CD4-positive, alpha-beta T cell treated with Interleukin-15 for 4 hours (primary cell): ENCODE measurements around the gene ODF2.
"Not testable (repeated sequence)": the region's sequence is repeated elsewhere in the genome, so short reads cannot be mapped to it uniquely, and the experiment has no call there.

ENCODE experiments used
- DNase-seq: peaks from one replicate; pipeline ENCODE4 v3.0.0-alpha.2; 2020; ENCODE audit warnings: low spot score

ODF2 gene

DNA sequence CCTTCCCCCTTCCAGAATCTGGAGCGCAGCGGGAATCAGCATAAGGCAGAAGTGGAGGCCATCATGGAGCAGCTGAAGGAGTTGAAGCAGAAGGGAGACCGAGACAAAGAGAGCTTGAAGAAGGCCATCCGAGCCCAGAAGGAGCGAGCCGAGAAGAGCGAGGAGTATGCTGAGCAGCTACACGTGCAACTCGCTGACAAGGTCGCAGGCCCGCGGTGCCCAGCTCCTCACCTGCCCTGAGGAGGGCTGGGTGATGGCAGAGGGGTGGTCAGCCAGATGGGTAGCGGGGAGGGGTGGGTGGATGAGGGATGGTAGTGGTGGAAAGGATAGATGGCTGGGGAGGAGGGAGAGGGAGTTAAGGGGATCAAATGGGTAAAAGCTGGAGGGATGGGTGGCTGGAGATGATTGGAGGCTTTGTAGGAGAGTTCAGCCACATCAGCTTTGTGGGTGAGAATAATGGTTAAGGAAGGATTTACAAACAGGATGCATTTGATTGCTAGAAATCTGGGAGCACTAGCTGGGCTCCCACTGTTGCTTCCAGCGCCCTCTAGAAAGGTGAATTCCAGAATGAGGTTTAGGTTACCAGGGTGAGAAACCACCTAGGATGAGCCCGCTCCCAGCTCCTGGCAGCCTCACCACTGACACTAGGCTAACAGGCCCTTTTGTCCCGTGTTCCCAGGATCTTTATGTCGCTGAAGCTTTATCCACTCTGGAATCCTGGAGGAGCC is 29.0 kb downstream of the ODF2 start:
- no peak for DNase-seq

DNA sequence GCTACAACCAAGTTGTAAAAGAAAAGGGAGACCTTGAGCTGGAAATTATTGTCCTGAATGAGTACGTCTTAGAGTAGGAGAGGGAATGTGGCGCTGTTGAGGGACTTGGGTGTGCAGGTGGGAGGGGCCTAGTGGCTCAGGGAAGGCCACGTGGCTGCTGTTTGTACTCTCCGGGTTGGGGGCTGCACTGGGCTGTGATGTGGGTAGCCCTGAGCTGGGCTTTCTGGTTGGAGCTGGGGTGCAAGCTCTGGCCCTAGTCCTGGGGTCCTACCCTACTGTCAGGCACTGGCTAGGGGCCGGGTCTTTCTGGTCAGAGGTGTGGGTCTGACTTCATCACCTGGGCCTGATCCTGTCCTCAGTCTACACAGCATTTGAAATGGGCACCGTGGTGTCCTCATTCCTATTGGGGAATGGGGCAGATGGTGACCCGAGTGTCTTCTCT is 29.6 kb downstream of the ODF2 start:
- DNase-seq: no peak

DNA sequence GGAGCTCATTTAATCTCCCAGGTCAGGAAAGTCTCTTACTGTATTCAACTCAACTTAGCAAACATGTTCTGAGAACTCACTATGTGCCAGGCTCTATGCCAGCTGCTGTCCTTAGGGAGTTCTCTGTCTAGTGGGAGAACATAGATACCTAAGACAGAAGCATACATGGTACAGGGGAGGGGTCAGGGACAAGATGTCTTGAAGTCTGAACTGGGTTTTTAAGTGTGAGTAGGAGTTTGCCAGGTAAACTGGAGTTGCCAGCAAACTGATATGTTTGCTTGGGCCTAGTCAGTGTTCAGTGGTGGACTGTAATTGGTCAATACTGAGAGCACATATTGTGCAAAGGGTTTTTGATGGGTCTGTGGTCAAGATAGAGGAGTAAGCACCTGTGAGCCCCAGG is 30.4 kb downstream of the ODF2 start:
- DNase-seq: no peak

DNA sequence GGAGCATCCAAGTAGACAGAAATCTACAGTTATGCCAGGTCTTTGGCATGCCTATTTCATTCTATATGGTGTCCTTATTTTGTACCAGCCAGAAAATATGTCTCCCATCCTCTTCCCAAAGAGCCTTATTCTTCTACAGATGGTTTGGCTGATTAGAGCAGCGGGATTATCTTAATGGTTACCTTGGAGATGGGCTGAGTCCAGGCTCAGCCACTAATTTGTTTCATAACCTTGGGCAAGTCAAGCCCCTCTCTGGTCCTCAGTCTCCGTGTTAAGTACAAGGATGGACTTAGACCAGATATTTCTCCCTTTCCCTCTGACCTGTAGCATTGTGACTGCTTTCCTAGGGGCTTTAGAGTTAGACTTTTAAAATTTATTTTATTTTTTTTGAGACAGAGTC is 37.6 kb downstream of the ODF2 start:
- no peak for DNase-seq

DNA sequence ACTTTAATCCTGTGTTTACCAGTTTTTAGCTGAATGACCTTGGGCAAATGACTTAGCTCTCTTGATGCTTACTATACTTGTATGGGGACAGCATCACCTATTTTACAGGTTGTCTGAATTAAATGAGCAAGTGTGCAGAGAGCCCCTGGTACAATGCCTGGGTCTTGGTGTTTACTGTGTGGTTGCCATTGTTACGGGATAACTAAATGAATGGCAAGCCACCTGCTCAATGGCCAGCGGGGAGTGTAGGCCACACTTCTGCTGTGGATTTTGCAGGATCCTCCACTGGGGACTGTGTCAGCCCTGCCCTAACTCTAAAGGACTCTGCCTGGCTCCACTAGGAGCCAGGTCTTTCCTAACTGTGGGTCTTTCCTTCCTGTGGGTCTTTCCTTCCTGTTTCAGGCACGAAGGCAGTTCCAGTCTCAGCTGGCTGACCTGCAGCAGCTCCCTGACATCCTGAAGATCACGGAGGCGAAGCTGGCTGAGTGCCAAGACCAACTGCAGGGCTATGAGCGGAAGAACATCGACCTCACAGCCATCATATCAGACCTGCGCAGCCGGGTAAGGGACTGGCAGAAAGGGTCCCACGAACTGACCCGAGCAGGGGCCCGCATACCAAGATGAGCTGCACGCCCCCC is 38.4 kb downstream of the ODF2 start:
- DNase-seq: no peak

DNA sequence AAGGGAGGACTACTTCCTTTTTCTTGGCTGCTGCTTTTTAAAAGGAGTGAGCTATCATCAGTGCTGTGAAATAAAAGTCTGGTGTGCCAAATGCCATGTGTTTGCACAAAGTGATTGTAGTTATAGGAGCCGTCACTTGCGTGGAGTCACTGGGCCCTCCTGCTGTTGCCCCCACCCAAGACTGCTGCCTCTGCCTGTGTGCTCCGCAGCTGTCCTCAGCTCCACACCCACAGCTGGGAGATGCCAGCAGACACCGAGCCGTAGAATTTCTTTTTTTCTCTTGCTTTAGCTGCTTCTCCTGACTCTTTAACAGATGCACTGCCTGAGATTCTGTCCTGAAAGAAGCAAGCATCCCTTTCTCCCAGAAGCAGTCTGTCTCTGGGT is 38.9 kb downstream of the ODF2 start:
- DNase-seq: no peak

DNA sequence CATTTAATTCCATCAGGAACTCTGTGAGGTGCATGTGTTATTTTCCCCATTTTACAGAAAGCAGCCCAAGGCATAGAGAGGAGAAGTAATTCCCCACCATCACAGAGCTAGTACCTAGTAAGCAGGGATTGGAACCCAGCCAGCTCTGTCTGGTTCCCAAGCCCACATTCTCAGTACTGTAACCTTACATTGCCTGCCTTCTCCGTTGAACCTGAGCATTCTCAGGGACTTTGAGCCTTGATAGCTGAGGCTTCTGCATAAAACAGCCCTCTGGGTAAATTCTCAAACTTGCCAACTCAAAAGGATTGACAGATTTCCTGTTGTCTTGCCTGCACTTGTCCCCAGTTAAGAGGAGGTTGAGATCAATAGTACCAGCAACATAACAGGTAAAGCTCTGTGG is 39.5 kb downstream of the ODF2 start:
- no peak for DNase-seq

DNA sequence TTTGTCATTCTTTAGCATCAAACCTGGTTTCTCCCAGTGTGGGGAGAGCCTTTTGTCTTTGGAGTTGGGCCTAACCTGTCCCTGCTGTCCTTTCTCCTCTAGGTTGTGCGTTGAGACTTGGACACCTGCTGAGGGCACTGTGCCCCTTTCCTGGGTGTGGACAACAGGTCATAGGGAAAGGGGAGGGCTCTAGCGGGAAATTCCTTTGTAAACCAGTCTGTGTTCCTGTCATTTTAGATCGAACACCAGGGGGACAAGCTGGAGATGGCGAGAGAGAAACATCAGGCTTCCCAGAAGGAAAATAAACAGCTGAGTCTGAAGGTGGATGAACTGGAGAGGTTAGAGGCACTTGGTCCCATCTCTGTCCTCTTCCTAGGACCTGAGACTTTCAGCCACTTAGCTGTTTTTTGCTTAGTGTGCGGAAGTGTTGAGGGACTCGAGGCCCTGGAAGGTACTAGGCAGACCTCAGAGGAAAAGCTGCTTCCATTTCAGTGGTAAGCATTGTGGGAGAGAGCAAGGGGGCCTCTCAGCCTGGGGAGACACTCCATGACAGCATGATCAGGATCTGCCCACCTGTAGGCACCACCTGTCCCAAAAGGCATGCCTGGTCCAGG is 40.1 kb downstream of the ODF2 start:
- DNase-seq: no peak

DNA sequence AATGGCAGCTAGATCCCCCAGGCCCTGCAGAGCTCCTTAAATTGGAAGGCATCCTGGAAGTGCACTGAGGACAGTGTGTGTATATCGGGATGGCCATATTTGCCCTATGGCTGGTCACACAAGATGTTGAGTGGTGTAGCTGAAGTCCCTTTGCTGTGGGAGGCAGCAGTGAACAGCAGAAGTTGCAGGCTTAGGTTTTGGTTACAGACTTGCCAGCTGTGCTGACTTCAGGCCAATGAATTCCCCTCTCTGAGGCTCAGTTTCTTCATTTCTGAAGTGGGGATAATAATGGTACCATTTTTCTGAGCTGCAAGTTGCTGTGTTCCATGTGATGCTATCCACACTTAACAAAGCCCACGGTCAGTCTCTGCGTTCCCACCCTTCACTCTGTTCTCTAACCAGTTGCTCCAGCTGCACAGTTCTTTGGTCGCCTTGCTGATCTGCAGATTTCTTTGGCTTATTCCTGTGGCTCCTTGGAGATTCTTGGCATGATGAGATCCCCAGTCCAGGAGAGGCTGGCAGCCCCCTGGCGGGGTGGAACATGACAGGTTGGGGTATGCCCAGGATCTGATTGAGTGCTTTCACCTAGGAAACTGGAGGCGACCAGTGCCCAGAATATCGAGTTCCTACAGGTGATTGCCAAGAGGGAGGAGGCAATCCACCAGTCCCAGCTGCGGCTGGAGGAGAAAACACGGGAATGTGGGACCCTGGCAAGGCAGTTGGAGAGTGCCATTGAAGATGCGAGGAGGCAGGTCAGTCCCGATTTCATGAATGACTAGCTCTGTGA is 42.2 kb downstream of the ODF2 start:
- DNase-seq: no peak

DNA sequence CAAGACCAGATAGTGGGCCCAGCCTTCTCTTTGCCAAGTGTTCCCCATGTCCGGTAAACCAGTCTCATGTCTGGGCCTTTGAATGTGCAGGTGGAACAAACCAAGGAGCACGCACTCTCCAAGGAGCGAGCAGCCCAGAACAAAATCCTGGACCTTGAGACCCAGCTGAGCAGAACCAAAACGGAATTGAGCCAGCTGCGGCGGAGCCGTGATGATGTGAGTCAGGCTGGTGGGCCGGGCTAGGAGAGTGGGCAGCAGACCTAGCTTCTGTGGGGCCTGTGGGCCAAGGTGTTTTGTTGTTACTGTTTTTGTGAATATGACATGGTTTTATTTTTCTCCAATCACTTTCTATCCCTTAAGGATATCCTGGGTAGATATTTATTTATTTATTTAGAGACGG is 43.1 kb downstream of the ODF2 start:
- DNase-seq: no peak

DNA sequence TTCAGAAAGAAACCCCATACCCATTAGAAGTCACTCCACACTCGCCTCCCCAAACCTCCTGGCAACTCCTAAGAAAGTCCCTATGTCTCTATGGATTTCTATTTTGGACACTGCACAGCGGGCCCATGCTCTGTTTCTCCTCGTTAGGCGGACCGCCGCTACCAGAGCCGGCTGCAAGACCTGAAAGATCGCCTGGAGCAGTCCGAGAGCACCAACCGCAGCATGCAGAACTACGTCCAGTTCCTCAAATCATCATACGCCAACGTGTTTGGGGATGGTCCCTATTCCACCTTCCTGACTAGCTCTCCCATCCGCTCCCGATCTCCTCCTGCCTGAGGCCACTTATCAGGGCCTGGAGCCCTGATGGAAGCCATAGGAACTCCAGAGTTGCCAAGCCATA is 44.1 kb downstream of the ODF2 start:
- no peak for DNase-seq

DNA sequence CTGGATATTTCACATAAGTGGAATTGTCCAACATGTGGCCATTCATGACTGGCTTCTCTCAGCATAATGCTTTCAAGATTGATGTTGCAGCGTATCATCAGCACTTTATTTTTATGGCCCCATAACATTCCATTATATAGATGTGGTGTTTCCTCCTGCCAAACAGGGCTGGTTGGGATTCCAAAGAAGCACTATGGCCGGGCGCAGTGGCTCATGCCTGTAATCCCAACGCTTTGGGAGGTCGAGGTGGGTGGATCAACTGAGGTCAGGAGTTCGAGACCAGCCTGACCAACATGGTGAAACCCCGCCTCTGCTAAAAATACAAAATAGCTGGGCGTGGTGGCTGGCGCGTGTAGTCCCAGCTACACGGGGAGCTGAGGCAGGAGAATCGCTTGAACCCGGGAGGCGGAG is 47.6 kb downstream of the ODF2 start:
- DNase-seq: not testable (repeated sequence)

DNA sequence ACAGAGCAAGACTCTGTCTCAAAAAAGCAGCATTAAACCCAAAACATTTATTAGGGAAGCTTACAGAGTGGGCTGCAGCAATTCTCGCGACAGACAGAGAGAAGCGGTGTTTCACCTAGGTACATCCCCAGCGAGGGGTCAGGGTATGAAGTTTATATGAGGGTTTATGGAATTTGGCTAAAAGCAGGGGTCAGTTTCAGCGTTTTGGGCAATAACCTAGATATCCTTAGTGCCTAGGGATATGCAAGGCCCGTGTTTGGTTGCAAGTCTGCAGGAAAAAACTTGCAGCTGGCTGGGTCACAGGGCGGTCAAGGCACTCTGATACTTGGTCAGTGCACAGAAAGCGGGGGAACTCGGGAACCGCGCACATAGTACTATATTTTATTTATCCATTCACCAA is 48.1 kb downstream of the ODF2 start:
- no peak for DNase-seq

DNA sequence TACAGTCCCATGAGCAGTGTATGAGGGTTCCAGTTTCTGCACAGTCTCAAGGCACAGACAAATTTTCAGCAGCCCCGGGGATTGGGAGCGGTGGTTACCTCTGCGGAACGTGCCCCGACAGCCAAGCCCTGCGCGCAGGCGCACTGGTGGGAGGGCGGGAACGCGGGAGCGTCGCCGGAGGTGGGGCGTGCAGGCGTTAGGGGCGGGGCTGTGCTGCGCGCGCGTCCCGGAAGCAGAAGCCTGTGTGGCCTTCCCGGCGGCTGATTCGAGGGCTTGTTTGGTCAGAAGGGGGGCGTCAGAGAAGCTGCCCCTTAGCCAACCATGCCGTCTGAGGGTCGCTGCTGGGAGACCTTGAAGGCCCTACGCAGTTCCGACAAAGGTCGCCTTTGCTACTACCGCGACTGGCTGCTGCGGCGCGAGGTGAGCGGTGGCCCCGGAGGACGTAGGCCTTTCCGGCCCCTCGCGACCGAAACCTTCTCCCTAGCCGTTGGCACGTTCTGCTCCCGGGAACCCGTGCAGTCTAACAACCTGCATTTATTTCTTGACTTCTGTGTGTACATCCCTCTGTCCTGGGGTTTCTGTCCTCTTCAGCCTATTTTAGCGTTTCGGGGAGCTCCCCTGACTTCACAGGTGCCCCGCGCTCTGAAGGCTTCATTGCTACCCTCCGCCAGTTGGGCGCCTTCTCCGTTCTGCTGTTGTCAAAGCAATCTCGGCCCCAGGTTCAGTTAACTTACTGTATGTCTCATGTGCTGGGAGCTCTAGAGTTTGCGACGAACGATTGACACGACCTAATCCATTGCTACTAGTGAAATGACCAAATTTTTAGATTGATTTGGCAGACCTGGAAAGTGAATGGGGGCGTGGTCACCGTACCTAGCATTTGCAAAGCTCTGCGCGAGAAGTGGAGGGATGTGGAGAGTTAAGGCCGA is 48.9 kb downstream of the ODF2 start, which contains the start of gene GLE1:
Gene GLE1, plus strand, starts transcription at position 235 of the 929 bp plus-strand sequence. Its CDS starts 87 bp downstream, at position 322.
- peak; percentile 96 for DNase-seq

DNA sequence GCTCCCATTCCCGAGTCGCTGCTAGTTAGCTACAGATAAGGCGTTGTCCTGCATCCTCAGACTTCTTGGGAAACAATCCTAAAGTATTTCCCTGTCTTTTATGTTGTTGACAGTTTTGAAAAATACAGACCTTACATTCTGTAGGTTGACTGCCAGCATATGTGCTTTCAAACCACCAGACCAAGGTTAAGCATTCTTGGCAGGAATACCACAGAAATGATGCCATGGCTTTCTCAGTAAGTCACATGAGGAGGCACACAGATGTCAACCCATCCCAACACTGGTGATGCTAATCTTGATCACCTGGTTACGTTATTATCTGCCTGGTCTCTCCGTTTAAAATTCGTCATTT is 49.6 kb downstream of the ODF2 start:
- DNase-seq: no peak

DNA sequence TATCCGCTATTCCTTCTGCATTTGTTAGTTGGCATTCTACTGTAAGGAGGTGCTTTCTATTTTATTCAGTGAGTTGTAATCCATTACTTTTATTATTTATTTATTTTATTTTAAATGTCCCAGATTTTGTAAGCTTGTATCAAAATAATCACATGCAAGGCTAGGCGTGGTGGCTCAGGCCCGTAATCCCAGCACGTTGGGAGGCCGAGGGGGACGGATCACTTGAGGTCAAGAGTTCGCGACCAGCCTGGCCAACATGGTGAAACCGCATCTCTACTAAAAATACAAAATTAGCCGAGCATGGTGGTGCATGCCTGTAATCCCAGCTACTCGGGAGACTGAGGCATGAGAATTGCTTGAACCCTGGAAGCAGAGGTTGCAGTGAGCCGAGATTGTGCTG is 50.1 kb downstream of the ODF2 start:
- not testable (repeated sequence) for DNase-seq

DNA sequence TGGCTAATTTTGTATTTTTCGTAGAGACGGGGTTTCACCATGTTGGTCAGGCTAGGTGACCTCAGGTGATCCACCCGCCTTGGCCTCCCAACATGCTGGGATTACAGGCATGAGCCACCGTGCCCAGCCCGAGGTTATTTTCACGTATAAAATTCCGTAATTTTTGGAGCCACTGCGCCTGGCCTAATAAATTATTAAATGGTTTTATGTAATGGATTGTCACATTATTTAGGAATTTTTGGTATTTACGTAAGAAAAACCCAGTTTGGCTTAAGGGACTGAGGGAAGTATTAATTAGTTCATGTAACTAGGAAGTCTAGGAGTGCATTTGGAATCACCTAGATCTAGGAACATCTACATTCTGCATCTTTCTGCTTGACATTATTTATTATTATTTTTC is 57.0 kb downstream of the ODF2 start:
- no peak for DNase-seq

DNA sequence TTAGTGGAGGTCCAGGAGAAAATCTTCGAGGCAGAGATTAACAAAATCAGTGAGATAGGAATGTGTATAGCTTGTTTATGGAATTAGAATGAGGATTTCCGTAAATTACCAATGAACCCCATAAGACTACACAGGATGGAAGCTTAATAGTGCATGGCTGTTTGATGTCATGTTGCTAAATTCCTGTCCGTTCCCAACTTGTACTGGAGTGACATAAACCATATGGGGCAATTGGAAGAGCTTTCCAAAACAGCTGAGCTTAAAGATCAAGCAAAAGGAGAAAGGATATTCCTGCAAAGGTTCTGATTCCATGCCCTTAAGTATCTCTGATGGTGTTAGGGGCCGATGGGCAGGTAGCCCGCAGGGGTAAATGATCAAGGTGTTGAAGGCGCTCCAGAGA is 66.2 kb downstream of the ODF2 start:
- no peak for DNase-seq

DNA sequence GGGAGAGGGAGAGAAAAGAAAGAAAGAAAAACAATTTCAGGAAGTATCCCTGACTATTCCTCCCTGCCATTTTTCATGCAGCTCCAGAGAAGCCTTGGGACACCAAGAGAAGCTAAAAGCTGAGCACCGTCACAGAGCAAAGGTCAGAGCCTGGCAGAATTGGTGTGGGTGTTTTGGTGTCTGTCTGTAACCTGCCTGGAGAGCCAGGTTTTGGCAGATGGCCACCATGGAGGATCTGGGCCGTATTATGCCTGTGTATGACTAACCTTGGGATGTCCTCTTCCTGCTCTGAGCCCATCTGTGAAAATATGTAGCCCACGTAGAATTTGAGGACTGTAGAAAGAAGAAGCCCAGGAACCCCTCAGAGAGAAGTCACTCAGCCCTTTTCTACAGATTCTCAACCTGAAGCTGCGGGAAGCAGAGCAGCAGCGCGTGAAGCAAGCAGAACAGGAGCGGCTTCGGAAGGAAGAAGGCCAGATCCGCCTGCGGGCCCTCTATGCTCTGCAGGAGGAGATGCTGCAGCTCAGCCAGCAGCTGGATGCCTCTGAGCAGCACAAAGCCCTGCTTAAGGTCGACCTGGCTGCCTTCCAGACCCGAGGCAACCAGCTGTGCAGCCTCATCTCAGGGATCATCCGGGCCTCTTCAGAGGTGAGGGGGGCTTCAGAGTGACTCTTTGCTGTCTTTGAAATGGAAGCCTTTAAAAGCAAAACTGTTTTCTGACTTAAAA is 67.6 kb downstream of the ODF2 start:
- no peak for DNase-seq

DNA sequence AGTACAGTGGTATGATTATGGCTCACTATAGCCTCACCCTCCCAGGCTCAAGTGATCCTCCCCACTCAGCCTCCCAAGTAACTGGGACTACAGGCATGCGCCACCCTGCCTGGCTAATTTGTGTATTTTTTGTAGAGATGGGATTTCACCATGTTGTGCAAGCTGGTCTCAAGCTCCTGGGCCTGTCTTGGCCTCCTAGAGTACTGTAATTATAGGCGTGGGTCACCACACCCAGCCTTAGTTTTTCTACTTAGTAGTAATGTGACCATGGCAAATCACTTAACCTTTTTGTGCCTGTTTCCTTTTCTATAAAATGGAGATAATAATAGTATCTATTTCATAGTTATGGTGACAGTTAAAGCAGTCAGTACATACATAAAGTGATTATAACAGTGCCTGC is 70.9 kb downstream of the ODF2 start:
- no peak for DNase-seq
